ENCODE results near the gene CA10.

The CA10 gene

DNA sequence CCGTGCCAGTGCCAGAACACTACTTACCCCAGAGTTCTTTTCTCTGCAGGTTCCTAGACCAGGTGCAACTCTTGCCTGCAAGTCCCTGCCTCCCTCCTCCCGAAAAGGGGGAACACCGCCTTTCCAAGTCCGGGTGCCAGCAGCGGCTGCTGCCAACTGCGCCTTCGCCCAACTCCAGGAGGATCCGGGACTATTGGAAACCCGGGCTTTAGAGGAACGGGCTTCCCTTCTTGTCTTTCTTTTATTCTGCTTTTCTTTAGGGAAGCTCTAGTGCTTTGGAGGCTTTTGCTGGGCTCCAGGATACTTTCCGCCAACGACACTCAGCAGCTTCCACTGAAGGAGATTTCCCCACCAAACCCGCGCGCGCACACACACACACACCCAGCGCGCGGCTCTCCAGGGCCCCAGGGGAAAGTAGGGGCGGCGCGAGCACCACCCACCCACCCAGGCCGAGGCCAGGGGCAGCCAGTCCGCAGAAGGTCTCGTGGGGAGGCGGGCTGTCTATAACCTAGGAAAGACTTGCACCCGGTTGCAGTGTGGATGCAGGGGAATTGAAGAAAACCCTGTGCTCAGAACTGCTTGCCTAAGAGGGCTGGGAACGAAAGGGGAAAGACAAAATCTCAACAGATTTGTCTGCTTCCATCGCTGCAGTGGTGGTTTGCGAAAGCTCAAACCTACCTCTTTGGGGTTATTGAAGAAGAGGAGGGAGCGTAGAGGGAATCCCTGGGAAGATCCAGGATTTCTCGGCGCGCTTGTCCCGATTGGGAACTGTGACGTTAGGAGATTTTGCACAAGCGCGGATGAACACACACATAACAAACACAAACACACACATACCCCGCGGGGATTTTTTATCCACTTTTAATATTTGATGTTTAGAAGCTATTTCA, 977 bp upstream of the CA10 start:
- H2AFZ ChIP-seq (ENCODE audit: low read length) = no peak overlapping the region
- no peak overlapping the region for H3K4me2 ChIP-seq (ENCODE audit: low read depth, low read length, poor library complexity, severe bottlenecking)
- H3K4me3 ChIP-seq (ENCODE audit: low read length, poor library complexity, severe bottlenecking) = no peak overlapping the region
- H4K20me1 ChIP-seq (ENCODE audit: insufficient read depth, low read length, poor library complexity, severe bottlenecking) = no peaks in the 10 kb centered on the region
- no peaks in the 10 kb centered on the region for H3K9me2 ChIP-seq (replicated peaks; ENCODE audit: low read depth, low read length)
- H3K9me3 ChIP-seq (ENCODE audit: insufficient read depth, low read depth, low read length) = no peaks in the 10 kb centered on the region
- H3K79me2 ChIP-seq (ENCODE audit: insufficient read depth, low read length) = no peaks in the 10 kb centered on the region
- H3K4me1 ChIP-seq (ENCODE audit: insufficient read depth, low read length, poor library complexity, severe bottlenecking) = no peaks in the 10 kb centered on the region
- H3K9ac ChIP-seq (ENCODE audit: low read depth, low read length, poor library complexity, severe bottlenecking) = no peak overlapping the region
- H3F3A ChIP-seq (ENCODE audit: low read depth) = no peaks in the 10 kb centered on the region
- TF ChIP-seq EZH2phosphoT487 (IDR thresholded peaks at IDR 0.05; ENCODE audit: borderline replicate concordance) = no peak
- TF ChIP-seq, protein P1, sequence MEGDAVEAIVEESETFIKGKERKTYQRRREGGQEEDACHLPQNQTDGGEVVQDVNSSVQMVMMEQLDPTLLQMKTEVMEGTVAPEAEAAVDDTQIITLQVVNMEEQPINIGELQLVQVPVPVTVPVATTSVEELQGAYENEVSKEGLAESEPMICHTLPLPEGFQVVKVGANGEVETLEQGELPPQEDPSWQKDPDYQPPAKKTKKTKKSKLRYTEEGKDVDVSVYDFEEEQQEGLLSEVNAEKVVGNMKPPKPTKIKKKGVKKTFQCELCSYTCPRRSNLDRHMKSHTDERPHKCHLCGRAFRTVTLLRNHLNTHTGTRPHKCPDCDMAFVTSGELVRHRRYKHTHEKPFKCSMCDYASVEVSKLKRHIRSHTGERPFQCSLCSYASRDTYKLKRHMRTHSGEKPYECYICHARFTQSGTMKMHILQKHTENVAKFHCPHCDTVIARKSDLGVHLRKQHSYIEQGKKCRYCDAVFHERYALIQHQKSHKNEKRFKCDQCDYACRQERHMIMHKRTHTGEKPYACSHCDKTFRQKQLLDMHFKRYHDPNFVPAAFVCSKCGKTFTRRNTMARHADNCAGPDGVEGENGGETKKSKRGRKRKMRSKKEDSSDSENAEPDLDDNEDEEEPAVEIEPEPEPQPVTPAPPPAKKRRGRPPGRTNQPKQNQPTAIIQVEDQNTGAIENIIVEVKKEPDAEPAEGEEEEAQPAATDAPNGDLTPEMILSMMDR (conservative IDR thresholded peaks at IDR 0.05; ENCODE audit: low read length) = no peak
- H3K36me3 ChIP-seq (ENCODE audit: insufficient read depth, low read length) = no peaks in the 10 kb centered on the region
- H3K27me3 ChIP-seq (ENCODE audit: insufficient read depth, low read length, poor library complexity, severe bottlenecking) = no peaks in the 10 kb centered on the region

- TF ChIP-seq, protein P1 (conservative IDR thresholded peaks at IDR 0.05; ENCODE audit: low read length) = no peak
- no peak for TF ChIP-seq EZH2phosphoT487 (IDR thresholded peaks at IDR 0.05; ENCODE audit: borderline replicate concordance)
- H3F3A ChIP-seq (ENCODE audit: low read depth) = no peaks in the 10 kb centered on the region
- no peak overlapping the region for H3K4me3 ChIP-seq (ENCODE audit: low read length, poor library complexity, severe bottlenecking)
- no peaks in the 10 kb centered on the region for H3K27me3 ChIP-seq (ENCODE audit: insufficient read depth, low read length, poor library complexity, severe bottlenecking)
- no peaks in the 10 kb centered on the region for H4K20me1 ChIP-seq (ENCODE audit: insufficient read depth, low read length, poor library complexity, severe bottlenecking)
- H3K79me2 ChIP-seq (ENCODE audit: insufficient read depth, low read length) = no peaks in the 10 kb centered on the region
- H2AFZ ChIP-seq (ENCODE audit: low read length) = no peak overlapping the region
- H3K36me3 ChIP-seq (ENCODE audit: insufficient read depth, low read length) = no peaks in the 10 kb centered on the region
- H3K4me2 ChIP-seq (ENCODE audit: low read depth, low read length, poor library complexity, severe bottlenecking) = no peak overlapping the region
- H3K4me1 ChIP-seq (ENCODE audit: insufficient read depth, low read length, poor library complexity, severe bottlenecking) = no peaks in the 10 kb centered on the region
- H3K9me3 ChIP-seq (ENCODE audit: insufficient read depth, low read depth, low read length) = no peaks in the 10 kb centered on the region
- no peaks in the 10 kb centered on the region for H3K9me2 ChIP-seq (replicated peaks; ENCODE audit: low read depth, low read length)
- no peak overlapping the region for H3K9ac ChIP-seq (ENCODE audit: low read depth, low read length, poor library complexity, severe bottlenecking)
These were observed 688 bp downstream of the CA10 start for GRCh38 chr17:52157603-52158449.

DNA sequence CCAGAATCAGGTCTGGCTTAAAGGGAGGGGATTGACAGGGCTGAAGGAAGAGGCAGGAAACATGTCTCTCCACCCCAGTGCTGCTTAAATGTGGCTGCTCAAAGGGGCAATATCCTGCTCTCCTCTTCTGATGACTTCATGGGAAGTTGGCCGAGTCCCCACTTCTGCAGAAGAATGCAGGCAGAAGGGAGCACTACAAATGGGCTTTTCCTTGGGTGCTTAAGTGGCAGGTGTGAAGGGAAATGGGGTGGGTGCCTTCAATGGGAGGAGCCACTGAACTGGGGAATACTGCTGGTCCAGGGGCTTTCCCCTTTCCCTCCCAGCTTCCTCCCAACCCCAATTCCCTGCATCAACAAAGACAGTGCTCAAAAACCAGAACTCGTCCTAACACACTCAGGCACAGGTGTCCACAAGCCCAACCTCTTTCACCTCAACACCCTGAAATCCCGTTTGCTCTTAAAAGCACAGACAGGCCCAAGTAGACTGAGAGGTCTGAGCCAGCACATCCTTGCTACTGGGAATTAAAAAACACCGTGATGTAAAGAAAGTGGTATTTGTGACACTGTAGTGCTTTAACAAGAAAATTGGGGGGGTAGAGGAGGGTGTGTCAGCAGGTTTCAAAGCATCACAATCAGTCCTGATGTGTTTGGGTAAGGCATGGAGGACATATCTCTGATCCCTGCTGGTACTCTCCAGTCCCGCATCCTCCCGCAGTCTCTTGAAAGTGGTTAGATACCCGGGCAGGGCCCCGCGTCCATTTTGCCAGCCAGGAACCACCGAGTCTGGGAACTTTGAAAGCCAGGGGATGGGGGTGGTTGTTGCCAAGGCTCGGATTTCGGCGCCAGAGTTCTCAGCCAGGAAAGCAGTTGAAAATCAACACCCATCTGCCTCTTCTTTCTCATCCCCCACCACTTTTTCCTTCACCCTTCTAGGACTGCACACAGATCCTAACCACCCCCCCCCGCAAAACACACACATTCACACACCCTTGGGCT, 1.6 kb downstream of the CA10 start:
- H3K27me3 ChIP-seq (ENCODE audit: insufficient read depth, low read length, poor library complexity, severe bottlenecking) = no peaks in the 10 kb centered on the region
- H3K9me3 ChIP-seq (ENCODE audit: insufficient read depth, low read depth, low read length) = no peaks in the 10 kb centered on the region
- H3F3A ChIP-seq (ENCODE audit: low read depth) = no peaks in the 10 kb centered on the region
- TF ChIP-seq EZH2phosphoT487 (IDR thresholded peaks at IDR 0.05; ENCODE audit: borderline replicate concordance) = no peak
- TF ChIP-seq, protein P1 (conservative IDR thresholded peaks at IDR 0.05; ENCODE audit: low read length) = no peak
- H3K79me2 ChIP-seq (ENCODE audit: insufficient read depth, low read length) = no peaks in the 10 kb centered on the region
- H3K4me1 ChIP-seq (ENCODE audit: insufficient read depth, low read length, poor library complexity, severe bottlenecking) = no peaks in the 10 kb centered on the region
- no peaks in the 10 kb centered on the region for H3K36me3 ChIP-seq (ENCODE audit: insufficient read depth, low read length)
- H3K9ac ChIP-seq (ENCODE audit: low read depth, low read length, poor library complexity, severe bottlenecking) = no peak overlapping the region
- H2AFZ ChIP-seq (ENCODE audit: low read length) = no peak overlapping the region
- no peaks in the 10 kb centered on the region for H3K9me2 ChIP-seq (replicated peaks; ENCODE audit: low read depth, low read length)
- H3K4me2 ChIP-seq (ENCODE audit: low read depth, low read length, poor library complexity, severe bottlenecking) = no peak overlapping the region
- no peak overlapping the region for H3K4me3 ChIP-seq (ENCODE audit: low read length, poor library complexity, severe bottlenecking)
- no peaks in the 10 kb centered on the region for H4K20me1 ChIP-seq (ENCODE audit: insufficient read depth, low read length, poor library complexity, severe bottlenecking)
